Measurements from ENCODE around the gene MBLAC2. TPM values are rescaled to one million over a fixed set of nuclear protein-coding genes. Genes with fewer than 3 reads are reported as not detected.

MBLAC2 gene
- total RNA-seq, 4 donors from 2014 or later, result 4.5 to 10.5 (median 6.5) TPM

GRCh38 chr5:90506221-90506620, 31.6 kb upstream of the MBLAC2 start:
- Histone ChIP-seq H3K27ac (no peak overlapping the region), H3K27me3 (no peaks in the 10 kb centered on the region), H3K4me1 (no peaks in the 10 kb centered on the region), H3K4me3 (no peak overlapping the region), H3K9me3 (no peaks in the 10 kb centered on the region), H3K36me3 (no peaks in the 10 kb centered on the region)
- TF ChIP-seq CTCF (IDR thresholded peaks at IDR 0.05) (no peak), POLR2A (IDR thresholded peaks at IDR 0.05) (no peak)
- intact Hi-C loops (cut with DNase I), result no loop called here
- DNase-seq, result no peak

GRCh38 chr5:90504743-90505142, 30.2 kb upstream of the MBLAC2 start:
- DNase-seq, result no peak
- TF ChIP-seq CTCF (IDR thresholded peaks at IDR 0.05) (no peak), POLR2A (IDR thresholded peaks at IDR 0.05) (no peak)
- Histone ChIP-seq H3K36me3 (no peaks in the 10 kb centered on the region), H3K27me3 (no peaks in the 10 kb centered on the region), H3K4me1 (no peaks in the 10 kb centered on the region), H3K27ac (no peak overlapping the region), H3K9me3 (no peaks in the 10 kb centered on the region), H3K4me3 (no peak overlapping the region)
- WGBS, 2 donors, result 78 to 81% methylated on average over 2 of the region's 2 CpGs
- intact Hi-C loops (cut with DNase I), result no loop called here

GRCh38 chr5:90503596-90503995, 29.0 kb upstream of the MBLAC2 start:
- intact Hi-C loops (cut with DNase I), result no loop called here
- TF ChIP-seq POLR2A (IDR thresholded peaks at IDR 0.05) (no peak), CTCF (IDR thresholded peaks at IDR 0.05) (no peak)
- no peak for DNase-seq

GRCh38 chr5:90495146-90495545, 20.6 kb upstream of the MBLAC2 start:
- H3K4me3 ChIP-seq, result no peak overlapping the region
- no peak overlapping the region for H3K27ac ChIP-seq
- H3K36me3 ChIP-seq, result peaks cover 0 to 5% (median 0%) of the 10 kb centered on the region in 3 donors
- intact Hi-C loops (cut with DNase I), result no loop called here
- no peaks in the 10 kb centered on the region for H3K4me1 ChIP-seq
- H3K27me3 ChIP-seq, result no peaks in the 10 kb centered on the region
- 89 to 100% methylated on average over 1 of the region's 1 CpG for WGBS, 2 donors
- DNase-seq, result no peak
- TF ChIP-seq CTCF (IDR thresholded peaks at IDR 0.05) (no peak), POLR2A (IDR thresholded peaks at IDR 0.05) (no peak)
- H3K9me3 ChIP-seq, result no peaks in the 10 kb centered on the region

More at GRCh38 chr5:90503596-90503995, 29.0 kb upstream of the MBLAC2 start:
- WGBS, 2 donors, result 27 to 40% methylated on average over 1 of the region's 1 CpG
- no peaks in the 10 kb centered on the region for H3K36me3 ChIP-seq
- H3K4me3 ChIP-seq, result no peak overlapping the region
- H3K4me1 ChIP-seq, result no peaks in the 10 kb centered on the region
- H3K27ac ChIP-seq, result no peak overlapping the region
- H3K27me3 ChIP-seq, result no peaks in the 10 kb centered on the region
- H3K9me3 ChIP-seq, result no peaks in the 10 kb centered on the region

- intact Hi-C loops (cut with DNase I), result no loop called here
Observed at GRCh38 chr5:90494043-90494442, 19.5 kb upstream of the MBLAC2 start.

More at GRCh38 chr5:90494043-90494442, 19.5 kb upstream of the MBLAC2 start:
- TF ChIP-seq POLR2A (IDR thresholded peaks at IDR 0.05), result no peak
- no peak for TF ChIP-seq CTCF (IDR thresholded peaks at IDR 0.05)
- no peak for DNase-seq
- Histone ChIP-seq H3K9me3 (no peaks in the 10 kb centered on the region), H3K36me3 (peaks cover 0 to 5% (median 0%) of the 10 kb centered on the region in 3 donors), H3K4me1 (no peaks in the 10 kb centered on the region), H3K27me3 (no peaks in the 10 kb centered on the region), H3K27ac (no peak overlapping the region), H3K4me3 (no peak overlapping the region)

All from esophagus squamous epithelium (tissue), 5 donors.